ENCODE data around the gene GNAZ.

- TF ChIP-seq CTCF (IDR thresholded peaks at IDR 0.05; ENCODE audit: control extremely low read depth in 1 of 3, insufficient read depth in 1 of 3, low read depth in 1 of 3, low read length in 3 of 3) (no peak), EZH2 (IDR thresholded peaks at IDR 0.05; ENCODE audit: low read depth, low read length, severe bottlenecking) (no peak), BACH1 (IDR thresholded peaks at IDR 0.05; ENCODE audit: low read length) (no peak), POLR2A (IDR thresholded peaks at IDR 0.05; ENCODE audit: control extremely low read depth in 1 of 2, low read depth in 2 of 2, low read length in 2 of 2) (no peak), SP1 (IDR thresholded peaks at IDR 0.05; ENCODE audit: low read depth, low read length) (no peak), JUN (IDR thresholded peaks at IDR 0.05; ENCODE audit: low read depth, low read length) (no peak)
Measured at GRCh38 chr22:23155143-23155542, 84.8 kb downstream of the GNAZ start.
